Colonic mucosa (tissue), 4 donors: ENCODE data around the gene FNDC3A. TPM values are rescaled to one million over a fixed set of nuclear protein-coding genes. Genes with fewer than 3 reads are reported as not detected.

ENCODE experiments used
- DNase-seq: peaks from one replicate; pipeline ENCODE4 v3.0.0-alpha.2; 2020
- H3K27ac ChIP-seq: fragments of 200-600 bp; one replicate; pipeline ENCODE4 v1.8.0; 2021
- H3K27me3 ChIP-seq: fragments of 200-600 bp; one replicate; pipeline ENCODE4 v1.8.0; 2021
- H3K36me3 ChIP-seq: fragments of 200-600 bp; one replicate; pipeline ENCODE4 v1.8.0; 2021
- H3K4me1 ChIP-seq: fragments of 200-600 bp; one replicate; pipeline ENCODE4 v1.8.0; 2021; ENCODE audit warnings: mild to moderate bottlenecking
- H3K4me3 ChIP-seq: fragments of 200-600 bp; one replicate; pipeline ENCODE4 v1.8.0; 2021
- H3K9ac ChIP-seq, 2 donors: one replicate each; pipeline ENCODE4 v1.7.0; 2013; ENCODE audit warnings: control low read depth in 2 of 2, low read depth in 2 of 2, low read length in 2 of 2
- H3K9me3 ChIP-seq: fragments of 200-600 bp; one replicate; pipeline ENCODE4 v1.8.0; 2021
- intact Hi-C: fragments of 100-400 bp; cut with DNase I; formaldehyde crosslinking; loops from one replicate; pipeline ENCODE4 v1.14.1; 2022
- total RNA-seq, 2 donors: library from RNA; stranded (reverse); fragmentation: NEBNext Ultra II Directional in 1 of 2; extraction: Animal tissue kit (Norgen Biotek cat#: 25700) in 1 of 2; gene quantifications; one replicate each; pipeline ENCODE4 v1.2.1, GENCODE V29; 2021
- TF ChIP-seq, protein P1 (sequence below): fragments of 200-600 bp; IDR thresholded peaks from one replicate; pipeline ENCODE4 v1.8.0; 2022; ENCODE audit warnings: antibody characterized with exemption, mild to moderate bottlenecking
- donor health status: healthy.
- donor health status: DM: no; HTN: no; CAD: no.
- donor health status: DM: no; HTN: no; CAD: no.

The FNDC3A gene
- total RNA-seq, 2 donors from 2014 or later: 33.9 to 55.3 TPM

- H3K27me3 ChIP-seq: no peaks in the 10 kb centered on the region
- intact Hi-C loops: no loop called here
- H3K9ac ChIP-seq: no peak overlapping the region
- H3K9me3 ChIP-seq: no peaks in the 10 kb centered on the region
- H3K4me3 ChIP-seq: no peak overlapping the region
- H3K27ac ChIP-seq: no peak overlapping the region
- TF ChIP-seq, protein P1, sequence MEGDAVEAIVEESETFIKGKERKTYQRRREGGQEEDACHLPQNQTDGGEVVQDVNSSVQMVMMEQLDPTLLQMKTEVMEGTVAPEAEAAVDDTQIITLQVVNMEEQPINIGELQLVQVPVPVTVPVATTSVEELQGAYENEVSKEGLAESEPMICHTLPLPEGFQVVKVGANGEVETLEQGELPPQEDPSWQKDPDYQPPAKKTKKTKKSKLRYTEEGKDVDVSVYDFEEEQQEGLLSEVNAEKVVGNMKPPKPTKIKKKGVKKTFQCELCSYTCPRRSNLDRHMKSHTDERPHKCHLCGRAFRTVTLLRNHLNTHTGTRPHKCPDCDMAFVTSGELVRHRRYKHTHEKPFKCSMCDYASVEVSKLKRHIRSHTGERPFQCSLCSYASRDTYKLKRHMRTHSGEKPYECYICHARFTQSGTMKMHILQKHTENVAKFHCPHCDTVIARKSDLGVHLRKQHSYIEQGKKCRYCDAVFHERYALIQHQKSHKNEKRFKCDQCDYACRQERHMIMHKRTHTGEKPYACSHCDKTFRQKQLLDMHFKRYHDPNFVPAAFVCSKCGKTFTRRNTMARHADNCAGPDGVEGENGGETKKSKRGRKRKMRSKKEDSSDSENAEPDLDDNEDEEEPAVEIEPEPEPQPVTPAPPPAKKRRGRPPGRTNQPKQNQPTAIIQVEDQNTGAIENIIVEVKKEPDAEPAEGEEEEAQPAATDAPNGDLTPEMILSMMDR: no peak
- no peak for DNase-seq
- no peaks in the 10 kb centered on the region for H3K36me3 ChIP-seq
- H3K4me1 ChIP-seq: no peaks in the 10 kb centered on the region
Observed at GRCh38 chr13:49023431-49023830, 47.7 kb downstream of the FNDC3A start.

DNA sequence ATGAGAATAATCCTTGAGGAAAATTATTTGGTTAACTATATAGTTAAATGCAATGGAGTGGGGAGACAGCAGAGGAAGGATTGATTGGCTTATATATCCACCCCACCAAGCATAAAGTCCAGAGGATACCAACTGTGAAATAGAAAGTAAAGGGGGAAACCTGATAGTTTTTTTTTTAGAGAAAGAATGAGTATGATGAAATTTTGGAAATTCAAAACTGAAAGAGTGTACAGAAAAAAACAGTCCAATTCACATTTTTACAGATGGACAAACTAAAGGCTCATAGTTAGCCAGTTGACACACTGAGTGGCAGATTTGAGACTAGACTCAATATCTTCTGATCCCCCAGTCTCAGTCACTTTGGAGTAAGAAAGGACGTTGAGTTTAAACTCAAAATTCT is 51.1 kb downstream of the FNDC3A start:
- H3K4me1 ChIP-seq: no peaks in the 10 kb centered on the region
- no peak overlapping the region for H3K9ac ChIP-seq
- H3K4me3 ChIP-seq: no peak overlapping the region
- intact Hi-C loops: no loop called here
- H3K27me3 ChIP-seq: no peaks in the 10 kb centered on the region
- H3K9me3 ChIP-seq: no peaks in the 10 kb centered on the region
- TF ChIP-seq, protein P1: no peak
- no peak overlapping the region for H3K27ac ChIP-seq
- no peak for DNase-seq
- no peaks in the 10 kb centered on the region for H3K36me3 ChIP-seq

DNA sequence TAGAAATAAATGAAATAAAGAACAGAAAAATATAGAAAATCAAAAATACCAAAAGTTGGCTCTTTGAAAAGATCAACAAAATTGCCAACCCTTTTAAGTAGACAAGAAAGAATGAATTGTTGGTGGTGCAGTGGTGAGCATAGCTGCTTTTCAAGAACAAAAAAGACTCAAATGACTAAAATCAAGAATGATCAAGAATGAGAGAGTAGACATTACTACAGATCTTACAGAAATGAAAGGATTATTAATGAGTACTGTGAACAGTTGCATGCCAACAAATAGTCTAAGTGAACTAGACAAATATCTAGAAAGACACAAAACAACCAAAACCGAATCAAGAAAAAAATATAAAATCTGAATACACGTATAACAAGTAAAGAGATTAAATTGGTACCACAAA is 53.9 kb downstream of the FNDC3A start:
- Histone ChIP-seq H3K27me3 (no peaks in the 10 kb centered on the region), H3K36me3 (no peaks in the 10 kb centered on the region), H3K9me3 (no peaks in the 10 kb centered on the region), H3K4me3 (no peak overlapping the region), H3K27ac (no peak overlapping the region), H3K9ac (no peak overlapping the region), H3K4me1 (no peaks in the 10 kb centered on the region)
- intact Hi-C loops: no loop called here
- TF ChIP-seq, protein P1: no peak
- DNase-seq: no peak

GRCh38 chr13:49030213-49030612 is 54.5 kb downstream of the FNDC3A start:
- H3K36me3 ChIP-seq: no peaks in the 10 kb centered on the region
- DNase-seq: no peak
- H3K9ac ChIP-seq: no peak overlapping the region
- no peaks in the 10 kb centered on the region for H3K4me1 ChIP-seq
- TF ChIP-seq, protein P1: no peak
- no peak overlapping the region for H3K4me3 ChIP-seq
- no peak overlapping the region for H3K27ac ChIP-seq
- intact Hi-C loops: no loop called here
- H3K27me3 ChIP-seq: no peaks in the 10 kb centered on the region
- H3K9me3 ChIP-seq: no peaks in the 10 kb centered on the region

GRCh38 chr13:49040872-49041271 is 65.2 kb downstream of the FNDC3A start:
- H3K4me3 ChIP-seq: no peak overlapping the region
- intact Hi-C loops: no loop called here
- no peak overlapping the region for H3K9ac ChIP-seq
- no peaks in the 10 kb centered on the region for H3K9me3 ChIP-seq
- H3K36me3 ChIP-seq: no peaks in the 10 kb centered on the region
- DNase-seq: no peak
- no peak overlapping the region for H3K27ac ChIP-seq
- H3K4me1 ChIP-seq: no peaks in the 10 kb centered on the region
- TF ChIP-seq, protein P1: no peak
- no peaks in the 10 kb centered on the region for H3K27me3 ChIP-seq

DNA sequence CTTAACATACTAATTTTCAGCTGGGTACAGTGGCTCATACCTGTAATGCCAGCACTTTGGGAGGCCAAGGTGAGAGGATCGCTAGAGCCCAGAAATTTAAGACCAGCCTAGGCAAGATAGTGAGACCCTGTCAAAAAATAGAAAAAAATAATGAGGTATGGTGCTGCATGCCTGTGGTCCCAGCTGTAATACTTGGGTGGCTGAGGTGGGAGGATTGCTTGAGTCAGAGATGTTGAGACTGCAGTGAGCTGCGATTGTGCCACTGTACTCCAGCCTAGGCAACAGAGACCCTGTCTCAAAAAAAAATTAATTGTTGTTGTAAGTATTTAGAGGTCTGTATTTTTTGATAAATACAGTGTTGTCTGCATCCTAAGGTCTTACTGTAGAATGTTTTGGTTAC is 66.8 kb downstream of the FNDC3A start:
- TF ChIP-seq, protein P1: no peak
- Histone ChIP-seq H3K9ac (no peak overlapping the region), H3K27me3 (no peaks in the 10 kb centered on the region), H3K9me3 (no peaks in the 10 kb centered on the region), H3K4me3 (no peak overlapping the region), H3K4me1 (no peaks in the 10 kb centered on the region), H3K36me3 (no peaks in the 10 kb centered on the region), H3K27ac (no peak overlapping the region)
- no peak for DNase-seq
- intact Hi-C loops: no loop called here
